Common myeloid progenitor, CD34-positive (primary cell): Measurements from ENCODE around the gene SLC36A4.

Source experiments
- CTCF ChIA-PET: fragments of 350-600 bp; sonication (Branson Sonifier 250); formaldehyde crosslinking; loops from one replicate; lab custom pipeline; 2021; ENCODE audit warnings: antibody characterized with exemption; lab: Charles Lee
- POLR2A ChIA-PET: fragments of 350-600 bp; sonication (Branson Sonifier 250); formaldehyde crosslinking; loops from one replicate; lab custom pipeline; 2021; ENCODE audit warnings: antibody characterized with exemption; lab: Charles Lee
- DNase-seq, 3 donors: peaks; one replicate each; pipeline versions ENCODE4 v3.0.0 to v3.0.0-alpha.2; 2013
- H3K27ac ChIP-seq, 2 experiments: 1 replicate in 1 of 2; 2 replicates in 1 of 2; pipeline ENCODE4 v1.7.0; 2013; ENCODE audit warnings: inconsistent platforms in 2 of 2, low read length in 2 of 2, mild to moderate bottlenecking in 2 of 2, low read depth in 1 of 2, moderate library complexity in 1 of 2; ENCODE audit not compliant: severe bottlenecking in 2 of 2, insufficient read depth in 1 of 2, poor library complexity in 1 of 2
- H3K27me3 ChIP-seq, 5 experiments: replicated peaks in 2 of 5; 1 replicate in 3 of 5; 2 replicates in 2 of 5; pipeline versions ENCODE4 v1.6.1 to v1.7.0; 2013; ENCODE audit warnings: low read length in 4 of 5, mild to moderate bottlenecking in 2 of 5, moderate library complexity in 2 of 5, inconsistent platforms in 1 of 5; ENCODE audit not compliant: insufficient read depth in 5 of 5, control insufficient read depth in 4 of 5
- H3K36me3 ChIP-seq, 4 experiments: 1 replicate in 2 of 4; 2 replicates in 2 of 4; pipeline versions ENCODE4 v1.6.1 to v1.7.0; 2013; ENCODE audit warnings: low read length in 3 of 4, control low read depth in 1 of 4, mild to moderate bottlenecking in 1 of 4; ENCODE audit not compliant: control insufficient read depth in 4 of 4, insufficient read depth in 4 of 4
- H3K4me1 ChIP-seq, 4 experiments: 1 replicate in 3 of 4; 2 replicates in 1 of 4; pipeline versions ENCODE4 v1.6.1 to v1.7.1; 2013; ENCODE audit warnings: low read length in 3 of 4, mild to moderate bottlenecking in 3 of 4, control low read depth in 1 of 4, inconsistent platforms in 1 of 4, moderate library complexity in 1 of 4; ENCODE audit not compliant: control insufficient read depth in 4 of 4, insufficient read depth in 4 of 4; ENCODE audit errors: control extremely low read depth in 1 of 4
- H3K4me3 ChIP-seq, 7 experiments: 1 replicate in 4 of 7; 2 replicates in 3 of 7; pipeline versions ENCODE4 v1.5.1 to v1.7.0; 2013; ENCODE audit warnings: mild to moderate bottlenecking in 7 of 7, low read length in 6 of 7, moderate library complexity in 6 of 7, inconsistent platforms in 2 of 7, low read depth in 2 of 7, control low read depth in 1 of 7; ENCODE audit not compliant: insufficient read depth in 4 of 7, control insufficient read depth in 1 of 7; ENCODE audit errors: extremely low read depth in 1 of 7
- H3K9me3 ChIP-seq, 5 experiments: 1 replicate in 4 of 5; 2 replicates in 1 of 5; pipeline versions ENCODE4 v1.6.1 to v1.7.1; 2013; ENCODE audit warnings: low read length in 4 of 5, mild to moderate bottlenecking in 2 of 5, inconsistent platforms in 1 of 5, low read depth in 1 of 5, moderate library complexity in 1 of 5; ENCODE audit not compliant: control insufficient read depth in 4 of 5, insufficient read depth in 2 of 5; ENCODE audit errors: control extremely low read depth in 1 of 5
- WGBS: methylation state at CpG from one replicate; pipeline ENCODE4 v1.1.5; 2013; ENCODE audit not compliant: insufficient coverage; 5-methylcytosine and 5-hydroxymethylcytosine counted together

The SLC36A4 gene

GRCh38 chr11:93159721-93160120 is 38.1 kb downstream of the SLC36A4 start:
- CTCF ChIA-PET = no interaction called here
- Histone ChIP-seq H3K27ac (no peak overlapping the region), H3K4me1 (no peaks in the 10 kb centered on the region), H3K4me3 (no peak overlapping the region), H3K36me3 (peaks cover 8 to 30% (median 14%) of the 10 kb centered on the region in 4 experiments), H3K9me3 (peaks cover 0 to 6% (median 0%) of the 10 kb centered on the region in 5 experiments), H3K27me3 (no peaks in the 10 kb centered on the region)
- POLR2A ChIA-PET = no interaction called here
- no CpG with 5 or more reads among the region's 2 CpGs for WGBS
- no peak for DNase-seq

GRCh38 chr11:93155738-93156137 is 42.1 kb downstream of the SLC36A4 start:
- no peak overlapping the region for H3K4me3 ChIP-seq
- WGBS = no CpG with 5 or more reads among the region's 3 CpGs
- no peak for DNase-seq
- H3K36me3 ChIP-seq = peaks cover 0 to 11% (median 8%) of the 10 kb centered on the region in 4 experiments
- POLR2A ChIA-PET = no interaction called here
- peaks cover 0 to 6% (median 0%) of the 10 kb centered on the region in 5 experiments for H3K9me3 ChIP-seq
- H3K27me3 ChIP-seq = no peaks in the 10 kb centered on the region
- CTCF ChIA-PET = no interaction called here
- no peaks in the 10 kb centered on the region for H3K4me1 ChIP-seq
- H3K27ac ChIP-seq = no peak overlapping the region

DNA sequence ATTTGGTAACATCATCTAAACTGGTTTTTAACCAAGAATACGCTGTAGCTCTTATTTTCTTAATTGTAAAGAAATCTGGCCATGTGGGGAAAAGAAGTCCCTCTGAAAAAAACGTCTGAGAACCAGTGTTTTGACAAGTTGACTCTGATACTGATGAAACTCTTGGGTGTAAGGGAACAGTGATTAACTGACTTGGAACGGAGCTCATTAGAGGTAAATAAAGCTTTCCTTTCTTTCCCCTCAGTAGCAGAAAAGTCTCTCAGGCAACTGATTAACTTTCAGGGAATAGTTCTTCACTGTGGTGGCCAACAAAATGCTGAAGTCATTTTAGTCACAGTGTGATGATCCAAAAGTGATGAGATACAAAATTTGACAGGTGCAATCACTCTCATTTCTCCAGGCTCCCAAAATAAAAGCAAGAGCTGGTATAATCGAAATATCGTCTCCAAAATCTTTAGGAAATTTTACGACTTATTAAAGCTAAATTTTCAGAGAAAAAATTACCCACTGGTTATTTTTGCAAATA is 52.3 kb downstream of the SLC36A4 start:
- H3K27ac ChIP-seq = no peak overlapping the region
- H3K36me3 ChIP-seq = no peaks in the 10 kb centered on the region
- no peak for DNase-seq
- no peak overlapping the region for H3K4me3 ChIP-seq
- ChIA-PET POLR2A (no interaction called here), CTCF (no interaction called here)
- H3K27me3 ChIP-seq = no peaks in the 10 kb centered on the region
- H3K9me3 ChIP-seq = no peaks in the 10 kb centered on the region
- WGBS = 100% methylated on average over 2 of the region's 6 CpGs
- no peaks in the 10 kb centered on the region for H3K4me1 ChIP-seq

GRCh38 chr11:93143800-93144199 is 54.0 kb downstream of the SLC36A4 start:
- ChIA-PET POLR2A (no interaction called here), CTCF (no interaction called here)
- Histone ChIP-seq H3K4me3 (no peak overlapping the region), H3K9me3 (no peaks in the 10 kb centered on the region), H3K36me3 (no peaks in the 10 kb centered on the region), H3K27me3 (no peaks in the 10 kb centered on the region), H3K27ac (no peak overlapping the region), H3K4me1 (no peaks in the 10 kb centered on the region)
- DNase-seq = no peak

- no peak overlapping the region for H3K4me3 ChIP-seq
- CTCF ChIA-PET = no interaction called here
- POLR2A ChIA-PET = no interaction called here
- no peak for DNase-seq
- no peaks in the 10 kb centered on the region for H3K9me3 ChIP-seq
- no peaks in the 10 kb centered on the region for H3K4me1 ChIP-seq
- H3K27ac ChIP-seq = no peak overlapping the region
- no peaks in the 10 kb centered on the region for H3K27me3 ChIP-seq
- H3K36me3 ChIP-seq = no peaks in the 10 kb centered on the region
Observed at GRCh38 chr11:93143186-93143585, 54.6 kb downstream of the SLC36A4 start.

GRCh38 chr11:93133488-93134109 is 64.2 kb downstream of the SLC36A4 start:
- Histone ChIP-seq H3K9me3 (peaks cover 0 to 2% (median 0%) of the 10 kb centered on the region in 5 experiments), H3K4me1 (no peaks in the 10 kb centered on the region), H3K36me3 (no peaks in the 10 kb centered on the region), H3K27ac (no peak overlapping the region), H3K27me3 (no peaks in the 10 kb centered on the region), H3K4me3 (no peak overlapping the region)
- POLR2A ChIA-PET = no interaction called here
- CTCF ChIA-PET = no interaction called here
- 80% methylated on average over 2 of the region's 4 CpGs for WGBS
- no peak for DNase-seq

- 100% methylated on average over 1 of the region's 1 CpG for WGBS
- ChIA-PET POLR2A (no interaction called here), CTCF (no interaction called here)
- H3K9me3 ChIP-seq = peaks cover 0 to 2% (median 0%) of the 10 kb centered on the region in 5 experiments
- H3K36me3 ChIP-seq = no peaks in the 10 kb centered on the region
- no peak for DNase-seq
- H3K4me3 ChIP-seq = no peak overlapping the region
- H3K4me1 ChIP-seq = no peaks in the 10 kb centered on the region
- no peaks in the 10 kb centered on the region for H3K27me3 ChIP-seq
- H3K27ac ChIP-seq = no peak overlapping the region
Observed at GRCh38 chr11:93132836-93133235, 65.0 kb downstream of the SLC36A4 start.
